Upper lobe of left lung (tissue), 4 donors: ENCODE data around the gene PPDPF.

Source experiments
- EP300 ChIP-seq, 4 donors: sonication (generic); formaldehyde crosslinking; IDR thresholded peaks; one replicate each; pipeline ENCODE4 v1.5.1; 2017; ENCODE audit warnings: antibody characterized with exemption in 4 of 4, control low read depth in 2 of 4
- POLR2AphosphoS5 ChIP-seq, 2 donors: sonication (generic); formaldehyde crosslinking; IDR thresholded peaks; one replicate each; pipeline ENCODE4 v1.5.1; 2017; ENCODE audit warnings: antibody characterized with exemption in 2 of 2
- TF ChIP-seq, protein P1 (sequence below), 6 experiments: fragments of 450-650 bp in 4 of 6; fragments of 200-600 bp in 2 of 6; sonication (generic) in 2 of 6; IDR thresholded peaks; one replicate each; pipeline ENCODE4 v1.5.1; 2016 to 2019; ENCODE audit warnings: antibody characterized with exemption in 6 of 6

DNA sequence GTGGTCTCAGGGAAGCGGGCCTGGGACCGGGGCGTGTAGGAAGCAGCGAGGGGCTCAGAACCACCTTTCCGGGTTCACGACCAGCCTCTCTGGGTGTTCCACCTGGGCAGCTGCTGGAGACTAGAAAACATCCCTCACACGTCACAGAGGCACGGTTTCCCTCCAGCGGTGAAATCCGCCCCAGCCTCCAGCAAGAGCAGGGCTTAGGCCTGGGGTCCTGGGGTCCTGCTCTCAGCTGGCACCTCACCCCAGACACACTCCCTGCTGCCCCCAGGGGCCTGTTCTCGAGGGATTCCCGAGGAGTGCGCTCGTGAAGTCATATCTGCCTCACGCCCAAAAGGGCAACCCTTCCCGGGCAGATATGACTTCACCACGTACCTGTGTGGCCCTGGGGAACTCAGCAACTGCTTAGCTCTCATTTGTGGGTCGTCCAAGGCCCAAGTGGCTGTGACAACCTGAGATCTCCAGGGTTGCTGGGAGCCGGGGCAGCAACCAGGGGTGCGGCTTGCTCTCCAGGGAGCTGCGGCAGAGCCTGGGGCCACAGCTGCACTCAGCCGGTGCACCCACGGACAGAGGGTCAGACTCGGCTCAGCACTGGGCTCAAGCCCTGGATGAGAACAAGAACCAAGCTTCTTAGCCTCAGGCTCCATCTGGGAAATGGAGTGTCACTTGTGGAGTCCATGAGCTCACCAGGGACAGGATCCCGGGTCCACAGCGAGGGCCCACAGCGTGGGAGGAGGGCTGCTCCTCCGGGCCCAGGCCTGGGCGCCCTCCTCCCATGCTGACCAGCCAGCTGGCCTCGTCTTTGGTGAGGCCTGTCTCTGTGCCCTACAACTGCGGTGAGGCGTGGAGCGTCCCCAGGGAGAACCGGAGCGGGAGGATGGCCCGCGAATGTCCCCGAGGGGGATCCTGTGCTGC lies 34.1 kb downstream of the PPDPF start:
- TF ChIP-seq, protein P1, sequence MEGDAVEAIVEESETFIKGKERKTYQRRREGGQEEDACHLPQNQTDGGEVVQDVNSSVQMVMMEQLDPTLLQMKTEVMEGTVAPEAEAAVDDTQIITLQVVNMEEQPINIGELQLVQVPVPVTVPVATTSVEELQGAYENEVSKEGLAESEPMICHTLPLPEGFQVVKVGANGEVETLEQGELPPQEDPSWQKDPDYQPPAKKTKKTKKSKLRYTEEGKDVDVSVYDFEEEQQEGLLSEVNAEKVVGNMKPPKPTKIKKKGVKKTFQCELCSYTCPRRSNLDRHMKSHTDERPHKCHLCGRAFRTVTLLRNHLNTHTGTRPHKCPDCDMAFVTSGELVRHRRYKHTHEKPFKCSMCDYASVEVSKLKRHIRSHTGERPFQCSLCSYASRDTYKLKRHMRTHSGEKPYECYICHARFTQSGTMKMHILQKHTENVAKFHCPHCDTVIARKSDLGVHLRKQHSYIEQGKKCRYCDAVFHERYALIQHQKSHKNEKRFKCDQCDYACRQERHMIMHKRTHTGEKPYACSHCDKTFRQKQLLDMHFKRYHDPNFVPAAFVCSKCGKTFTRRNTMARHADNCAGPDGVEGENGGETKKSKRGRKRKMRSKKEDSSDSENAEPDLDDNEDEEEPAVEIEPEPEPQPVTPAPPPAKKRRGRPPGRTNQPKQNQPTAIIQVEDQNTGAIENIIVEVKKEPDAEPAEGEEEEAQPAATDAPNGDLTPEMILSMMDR (IDR thresholded peaks at IDR 0.05) = no peak
- TF ChIP-seq POLR2AphosphoS5 (IDR thresholded peaks at IDR 0.05) (no peak), EP300 (IDR thresholded peaks at IDR 0.05) (no peak)
